Measurements from ENCODE around the gene PTPRD. TPM values are rescaled to one million over a fixed set of nuclear protein-coding genes. Genes with fewer than 3 reads are reported as not detected.
A peak's percentile ranks its signal among the peaks of the same experiment; 100 is the strongest.

Gene PTPRD
- total RNA-seq, 2 donors from 2014 or later = 97.4 to 101 TPM

DNA sequence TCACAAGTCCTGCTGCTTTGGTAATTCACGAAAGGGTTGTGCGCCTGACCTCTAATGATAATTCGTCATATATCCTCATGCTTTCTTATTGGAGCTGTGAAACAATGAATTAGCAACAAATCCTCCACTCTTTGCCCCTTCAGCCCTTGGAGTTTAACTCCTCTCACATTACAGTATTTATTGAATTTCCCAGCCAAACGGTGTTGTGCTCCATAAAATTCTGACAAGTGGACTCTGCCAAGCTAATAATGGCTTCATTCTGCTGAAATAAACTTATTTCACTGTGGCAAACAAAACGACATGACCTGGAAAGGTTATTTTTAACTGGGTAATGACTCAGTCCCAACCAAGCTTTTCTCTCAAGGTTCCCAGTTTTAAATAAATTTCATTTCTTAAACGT lies 1828.9 kb downstream of the PTPRD start:
- peaks cover 41% of the 10 kb centered on the region for H3K4me1 Mint-ChIP-seq
- no peak overlapping the region for H3K27ac Mint-ChIP-seq
- H3K4me1 ChIP-seq (ENCODE audit: control insufficient read depth, insufficient read depth, low read length) = peaks cover 13% of the 10 kb centered on the region

DNA sequence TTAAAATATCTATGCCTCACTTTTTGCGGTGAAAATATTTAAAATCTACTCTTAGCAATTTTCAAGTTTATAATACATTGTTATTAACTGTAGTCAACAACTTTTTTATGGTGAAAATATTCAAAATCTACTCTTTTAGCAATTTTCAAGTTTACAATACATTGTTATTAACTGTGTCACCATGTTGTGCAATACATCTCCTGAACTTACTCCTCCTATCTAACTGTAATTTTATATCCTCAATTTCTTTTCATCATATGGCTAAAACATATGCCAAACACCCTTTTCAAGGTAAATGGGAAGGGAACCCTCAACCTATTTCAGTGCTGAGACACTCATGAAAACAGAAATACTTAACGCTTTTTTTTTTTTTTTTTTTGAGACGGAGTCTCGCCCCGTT lies 1830.6 kb downstream of the PTPRD start:
- 100% methylated on average over 5 of the region's 5 CpGs; no CpG with 5 or more reads in 1 of the 2 experiments for WGBS, 2 experiments (ENCODE audit: insufficient coverage in 1 of 2, insufficient read length in 1 of 2)
- Histone ChIP-seq H3K36me3 (ENCODE audit: control insufficient read depth, insufficient read depth, low read length) (no peaks in the 10 kb centered on the region), H3K27me3 (ENCODE audit: control insufficient read depth, insufficient read depth, low read length, poor library complexity, severe bottlenecking) (no peaks in the 10 kb centered on the region), H3K9me3 (ENCODE audit: control insufficient read depth, low read length) (no peaks in the 10 kb centered on the region), H3K27ac (ENCODE audit: low read depth, low read length) (no peak overlapping the region), H3K4me3 (ENCODE audit: low read length) (no peak overlapping the region), H3K9ac (ENCODE audit: extremely low read depth, low read length, poor library complexity, severe bottlenecking) (no peak overlapping the region), H3K4me1 (ENCODE audit: control insufficient read depth, insufficient read depth, low read length) (peaks cover 17% of the 10 kb centered on the region)
- Mint-ChIP-seq H3K4me1 (peaks cover 55% of the 10 kb centered on the region), H3K9me3 (no peaks in the 10 kb centered on the region), H3K36me3 (ENCODE audit: low read depth) (no peaks in the 10 kb centered on the region), H3K27ac (no peak overlapping the region), H3K4me3 (no peak overlapping the region), H3K27me3 (ENCODE audit: insufficient read depth) (no peaks in the 10 kb centered on the region)
- TF ChIP-seq, protein P1, sequence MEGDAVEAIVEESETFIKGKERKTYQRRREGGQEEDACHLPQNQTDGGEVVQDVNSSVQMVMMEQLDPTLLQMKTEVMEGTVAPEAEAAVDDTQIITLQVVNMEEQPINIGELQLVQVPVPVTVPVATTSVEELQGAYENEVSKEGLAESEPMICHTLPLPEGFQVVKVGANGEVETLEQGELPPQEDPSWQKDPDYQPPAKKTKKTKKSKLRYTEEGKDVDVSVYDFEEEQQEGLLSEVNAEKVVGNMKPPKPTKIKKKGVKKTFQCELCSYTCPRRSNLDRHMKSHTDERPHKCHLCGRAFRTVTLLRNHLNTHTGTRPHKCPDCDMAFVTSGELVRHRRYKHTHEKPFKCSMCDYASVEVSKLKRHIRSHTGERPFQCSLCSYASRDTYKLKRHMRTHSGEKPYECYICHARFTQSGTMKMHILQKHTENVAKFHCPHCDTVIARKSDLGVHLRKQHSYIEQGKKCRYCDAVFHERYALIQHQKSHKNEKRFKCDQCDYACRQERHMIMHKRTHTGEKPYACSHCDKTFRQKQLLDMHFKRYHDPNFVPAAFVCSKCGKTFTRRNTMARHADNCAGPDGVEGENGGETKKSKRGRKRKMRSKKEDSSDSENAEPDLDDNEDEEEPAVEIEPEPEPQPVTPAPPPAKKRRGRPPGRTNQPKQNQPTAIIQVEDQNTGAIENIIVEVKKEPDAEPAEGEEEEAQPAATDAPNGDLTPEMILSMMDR (conservative IDR thresholded peaks at IDR 0.05) = no peak
- DNase-seq = no peak

More for the DNA sequence above, 1828.9 kb downstream of the PTPRD start:
- Histone ChIP-seq H3K9me3 (ENCODE audit: control insufficient read depth, low read length) (no peaks in the 10 kb centered on the region), H3K27me3 (ENCODE audit: control insufficient read depth, insufficient read depth, low read length, poor library complexity, severe bottlenecking) (no peaks in the 10 kb centered on the region), H3K4me3 (ENCODE audit: low read length) (no peak overlapping the region), H3K27ac (ENCODE audit: low read depth, low read length) (no peak overlapping the region), H3K36me3 (ENCODE audit: control insufficient read depth, insufficient read depth, low read length) (no peaks in the 10 kb centered on the region), H3K9ac (ENCODE audit: extremely low read depth, low read length, poor library complexity, severe bottlenecking) (no peak overlapping the region)
- Mint-ChIP-seq H3K27me3 (ENCODE audit: insufficient read depth) (no peaks in the 10 kb centered on the region), H3K4me3 (no peak overlapping the region), H3K9me3 (no peaks in the 10 kb centered on the region), H3K36me3 (ENCODE audit: low read depth) (no peaks in the 10 kb centered on the region)
- no peak for DNase-seq
- WGBS, 2 experiments (ENCODE audit: insufficient coverage in 1 of 2, insufficient read length in 1 of 2) = 91 to 92% methylated on average over 6 of the region's 6 CpGs
- TF ChIP-seq, protein P1 (conservative IDR thresholded peaks at IDR 0.05) = no peak

DNA sequence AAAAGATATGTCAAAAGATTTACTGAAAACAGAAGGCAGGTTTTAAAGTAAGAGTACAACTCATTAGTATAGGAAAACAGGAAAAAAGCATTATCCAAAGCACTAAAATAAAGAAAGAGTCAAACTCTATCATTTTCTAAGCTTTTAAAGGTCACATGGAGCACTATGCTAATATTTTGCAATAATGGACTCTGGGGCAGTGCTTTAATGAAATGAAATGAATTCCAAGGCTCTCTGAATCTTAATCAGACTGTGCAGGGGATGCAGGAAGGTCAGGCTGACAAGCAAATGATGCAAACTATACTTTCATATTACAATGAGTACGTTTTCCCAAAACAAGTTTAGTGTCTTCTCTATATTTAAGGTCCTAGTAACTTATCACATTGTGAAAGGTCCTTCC lies 1831.3 kb downstream of the PTPRD start:
- Histone ChIP-seq H3K4me1 (ENCODE audit: control insufficient read depth, insufficient read depth, low read length) (peaks cover 17% of the 10 kb centered on the region), H3K27ac (ENCODE audit: low read depth, low read length) (no peak overlapping the region)

More for the DNA sequence above, 1831.3 kb downstream of the PTPRD start:
- Mint-ChIP-seq H3K27me3 (ENCODE audit: insufficient read depth) (no peaks in the 10 kb centered on the region), H3K27ac (peak overlapping the region; percentile 14), H3K4me3 (no peak overlapping the region), H3K9me3 (no peaks in the 10 kb centered on the region), H3K36me3 (ENCODE audit: low read depth) (no peaks in the 10 kb centered on the region), H3K4me1 (peaks cover 55% of the 10 kb centered on the region)
- Histone ChIP-seq H3K9me3 (ENCODE audit: control insufficient read depth, low read length) (no peaks in the 10 kb centered on the region), H3K27me3 (ENCODE audit: control insufficient read depth, insufficient read depth, low read length, poor library complexity, severe bottlenecking) (no peaks in the 10 kb centered on the region), H3K4me3 (ENCODE audit: low read length) (no peak overlapping the region), H3K36me3 (ENCODE audit: control insufficient read depth, insufficient read depth, low read length) (no peaks in the 10 kb centered on the region), H3K9ac (ENCODE audit: extremely low read depth, low read length, poor library complexity, severe bottlenecking) (no peak overlapping the region)
- TF ChIP-seq, protein P1 (conservative IDR thresholded peaks at IDR 0.05) = no peak
- no peak for DNase-seq
- WGBS, 2 experiments (ENCODE audit: insufficient coverage in 1 of 2, insufficient read length in 1 of 2) = 89% methylated on average over 1 of the region's 1 CpG; no CpG with 5 or more reads in 1 of the 2 experiments

Data from endodermal cell (in vitro differentiated cells).